Middle frontal gyrus (tissue), 1 donor: ENCODE results near the gene MRM1.

Source experiments
- DNase-seq: peaks from one replicate; pipeline ENCODE4 v3.0.0-alpha.2; 2015; ENCODE audit warnings: low spot score; ENCODE audit errors: extremely low spot score

The MRM1 gene

GRCh38 chr17:36601303-36602029, at the start of gene MRM1:
MRM1 (plus strand) TSS chr17:36601583; CDS start chr17:36601811, 228 bp downstream.
- peak; percentile 90 for DNase-seq

DNA sequence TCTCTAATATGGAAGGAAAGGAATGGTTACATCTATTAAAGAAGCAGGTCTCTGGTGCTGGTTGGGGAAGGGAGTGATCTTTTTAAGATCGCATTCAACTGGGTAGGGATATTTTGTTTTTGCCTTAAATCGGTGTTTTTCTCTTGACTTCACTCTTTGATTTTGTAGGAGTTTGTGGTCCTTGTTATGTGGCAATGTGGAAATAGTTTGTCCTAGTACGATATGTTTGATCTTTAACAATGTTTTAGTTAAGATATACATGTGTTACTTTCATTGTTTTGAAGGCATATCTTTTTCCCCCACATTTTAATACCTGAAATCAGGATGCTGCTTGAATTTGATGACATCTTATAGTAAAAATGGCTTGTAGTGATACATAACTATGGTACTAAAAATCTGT, 47.9 kb upstream of the MRM1 start:
- DNase-seq = no peak

- no peak for DNase-seq
Measured at GRCh38 chr17:36566081-36566480, 35.3 kb upstream of the MRM1 start.

DNA sequence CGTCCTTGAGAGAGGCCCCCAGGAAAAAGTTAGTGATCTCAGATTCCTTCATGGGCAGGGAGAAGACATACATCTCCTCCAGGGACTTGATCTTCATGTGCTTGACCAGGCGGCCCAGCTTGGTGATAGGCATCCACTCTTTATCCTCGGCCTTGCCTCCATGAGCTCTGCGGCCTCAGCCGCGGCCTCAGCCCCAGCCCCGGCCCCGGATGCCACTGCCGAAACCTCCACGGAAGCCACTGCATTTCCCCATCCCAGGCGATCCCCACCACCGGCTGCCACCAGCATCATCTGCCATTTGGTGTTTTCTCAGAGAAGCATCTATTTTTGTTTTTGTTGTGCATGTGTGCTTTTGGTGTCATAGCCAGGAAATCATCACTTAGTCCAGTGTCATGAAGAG, 26.4 kb upstream of the MRM1 start:
- no peak for DNase-seq

GRCh38 chr17:36576793-36577192, 24.6 kb upstream of the MRM1 start:
- DNase-seq = no peak

DNA sequence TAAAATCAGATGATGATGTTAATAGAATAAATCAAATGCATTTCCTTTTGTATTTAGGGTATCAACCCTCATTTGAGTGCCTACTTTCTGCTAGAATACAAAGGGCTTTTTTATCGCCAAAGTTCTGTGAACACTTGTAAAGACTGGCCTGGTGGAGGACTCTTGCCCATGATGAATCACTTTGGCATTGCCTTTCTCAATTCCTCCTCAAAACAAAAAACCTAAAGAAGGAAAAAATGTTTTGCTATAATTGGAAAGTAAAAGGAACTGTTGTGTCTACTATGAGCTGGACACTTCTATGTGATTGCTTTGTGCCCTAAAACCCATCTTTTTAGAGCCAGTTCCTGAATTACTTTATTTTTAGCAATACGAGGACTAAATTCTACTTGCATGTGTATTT, 22.7 kb upstream of the MRM1 start:
- DNase-seq = no peak

DNA sequence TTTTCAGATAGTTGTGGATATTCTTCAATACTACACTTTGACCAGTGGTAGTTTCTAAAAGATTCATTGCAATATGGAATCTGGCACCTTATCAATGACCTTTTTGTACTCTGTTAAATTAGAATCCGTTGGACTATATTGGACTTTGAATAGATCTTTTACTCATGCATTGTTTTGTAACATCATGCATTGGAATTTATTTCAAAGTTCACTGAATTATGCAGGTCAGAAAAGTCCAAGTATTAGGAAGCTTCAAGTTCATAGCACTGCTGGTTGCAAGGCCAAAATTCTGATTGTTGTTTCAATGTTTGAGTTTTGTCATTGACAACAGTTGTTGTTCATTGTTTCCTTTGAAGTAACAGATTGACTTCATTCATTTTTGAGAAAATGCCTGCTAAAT, 17.6 kb upstream of the MRM1 start:
- no peak for DNase-seq

DNA sequence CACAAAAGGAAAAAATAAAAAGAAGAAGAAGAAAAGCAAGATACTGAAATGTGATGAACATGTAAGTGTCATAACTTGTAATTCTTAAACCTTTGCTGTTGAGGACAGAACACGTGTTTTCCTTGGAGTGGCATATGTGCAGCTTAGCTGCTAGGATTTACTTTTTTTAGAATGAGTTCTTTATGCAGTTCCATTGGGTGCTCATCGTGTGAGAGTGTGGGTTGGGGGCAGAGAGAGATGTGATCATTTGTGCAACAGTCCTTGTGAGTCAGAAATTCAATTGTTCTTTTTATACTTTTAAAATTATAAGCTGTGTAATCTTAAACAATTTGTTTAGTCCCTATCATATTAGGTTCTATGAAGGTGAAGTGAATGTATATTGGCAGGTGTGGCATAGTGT, 15.2 kb upstream of the MRM1 start:
- no peak for DNase-seq

DNA sequence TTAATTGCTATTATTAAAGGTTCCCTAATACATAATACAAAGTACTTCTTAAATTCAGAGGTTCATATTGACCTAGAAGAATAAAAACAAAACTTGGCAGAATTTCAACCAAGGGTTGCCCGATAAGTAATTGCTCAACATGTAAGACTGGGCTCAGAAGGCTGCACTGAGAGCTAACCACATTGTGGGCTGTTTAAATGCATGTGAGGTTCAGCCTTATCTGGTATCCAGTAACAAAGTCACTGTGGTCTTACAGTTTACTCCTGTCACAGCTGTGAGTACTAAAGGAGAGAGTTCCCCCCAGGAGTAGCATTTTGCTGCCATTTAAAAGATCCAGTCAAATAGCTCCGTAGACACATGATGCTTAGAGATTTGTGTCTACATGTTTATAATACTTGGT, 11.3 kb upstream of the MRM1 start:
- no peak for DNase-seq

- DNase-seq = peak; percentile 58
Measured at GRCh38 chr17:36591434-36592315, 9.7 kb upstream of the MRM1 start, which contains the start of gene DHRS11. DHRS11 (plus strand) TSS chr17:36591879; CDS start chr17:36592010, 131 bp downstream.

- no peak for DNase-seq
Measured at GRCh38 chr17:36592316-36592715, 9.1 kb upstream of the MRM1 start.

GRCh38 chr17:36592716-36593321, 8.6 kb upstream of the MRM1 start:
- DNase-seq = no peak

DNA sequence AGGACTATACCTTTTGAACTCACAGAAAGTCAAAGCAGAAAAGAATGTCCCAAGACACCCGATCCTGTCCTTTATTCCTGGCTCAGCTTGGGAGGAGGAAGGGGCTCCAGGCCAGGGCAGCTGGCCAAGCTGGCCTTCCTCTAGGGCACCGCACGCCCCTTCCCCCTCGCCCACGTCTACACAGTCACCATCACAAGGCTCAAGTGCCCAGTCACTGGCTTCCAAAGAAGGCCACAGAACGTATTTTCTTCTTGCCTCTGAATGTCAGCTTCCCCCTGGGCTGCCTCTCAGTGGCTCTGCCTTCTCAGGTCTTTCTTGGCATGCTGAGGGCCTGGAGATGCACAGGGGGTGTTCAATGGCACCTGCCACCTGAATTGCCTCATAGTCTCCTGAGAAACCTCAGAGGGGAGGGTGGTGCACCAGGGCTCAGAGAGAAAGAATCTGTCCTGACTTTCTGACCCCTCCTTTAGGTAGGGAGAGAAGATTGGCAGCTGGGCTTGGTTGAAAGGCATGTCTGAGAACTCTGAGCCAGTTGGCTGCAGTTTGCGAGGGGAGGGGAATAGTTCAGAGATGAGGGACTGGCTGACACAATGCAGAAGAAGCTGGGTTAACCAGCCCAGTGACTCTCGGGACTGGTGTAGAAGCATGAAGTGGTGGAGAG, 7.6 kb upstream of the MRM1 start:
- no peak for DNase-seq

- DNase-seq = no peak
Measured at GRCh38 chr17:36594626-36595401, 6.6 kb upstream of the MRM1 start.

GRCh38 chr17:36597226-36597625, 4.2 kb upstream of the MRM1 start:
- no peak for DNase-seq

DNA sequence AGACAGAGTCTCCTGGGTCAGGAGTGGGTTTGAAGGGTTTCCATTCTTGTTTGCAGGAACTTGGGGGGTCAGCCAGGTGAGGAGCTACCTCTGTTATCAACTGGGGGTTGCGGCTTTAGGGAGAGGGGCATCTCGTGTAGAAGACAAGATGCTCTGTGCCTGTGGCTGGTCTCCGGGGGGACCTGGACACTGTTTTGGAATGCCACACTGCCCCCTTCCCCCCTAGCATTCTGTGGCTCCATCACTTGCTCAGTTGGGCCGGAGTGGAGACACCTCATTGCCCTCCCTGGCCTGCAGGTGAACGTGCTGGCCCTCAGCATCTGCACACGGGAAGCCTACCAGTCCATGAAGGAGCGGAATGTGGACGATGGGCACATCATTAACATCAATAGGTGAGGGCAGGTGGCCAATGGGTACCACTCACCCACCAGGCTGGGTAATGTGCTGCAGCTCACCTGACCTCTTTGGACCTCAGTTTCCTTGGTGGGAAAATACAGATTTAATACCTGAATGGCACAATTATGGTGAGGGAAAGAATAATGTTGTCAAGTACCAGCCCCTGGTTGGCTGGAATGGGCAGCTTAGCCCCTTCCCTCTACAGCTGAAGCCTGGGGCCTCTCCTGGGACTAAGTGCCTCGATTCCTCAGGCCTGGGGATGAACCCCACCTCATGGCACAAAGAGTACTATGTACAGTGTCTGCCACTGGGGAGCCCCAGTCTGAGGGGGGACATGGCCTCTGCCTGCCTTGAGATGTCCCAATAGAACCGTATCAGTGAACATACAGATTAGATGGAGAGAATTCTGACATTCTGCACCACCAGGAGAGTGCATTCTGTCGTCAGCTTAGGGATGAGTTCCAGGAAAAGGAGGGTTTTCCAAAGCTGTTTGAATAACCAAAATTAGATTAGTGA, 3.3 kb upstream of the MRM1 start:
- no peak for DNase-seq

DNA sequence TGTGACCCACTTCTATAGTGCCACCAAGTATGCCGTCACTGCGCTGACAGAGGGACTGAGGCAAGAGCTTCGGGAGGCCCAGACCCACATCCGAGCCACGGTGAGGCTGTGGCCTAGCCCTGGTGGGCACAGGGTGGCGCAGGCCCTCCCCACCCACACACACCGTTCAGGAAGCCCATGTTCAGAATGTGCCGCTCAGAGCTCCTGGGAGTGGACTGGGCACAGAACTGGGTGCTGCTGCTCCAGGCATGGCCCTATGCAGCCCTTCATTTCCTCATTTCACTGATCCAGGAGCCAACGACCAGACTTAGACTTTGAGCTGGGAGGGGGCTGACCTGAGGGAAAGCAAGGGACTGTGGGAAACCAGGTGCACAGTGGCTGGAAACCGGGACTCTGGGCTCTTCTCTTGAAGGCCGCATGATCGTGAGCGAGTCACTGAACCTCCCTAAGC, 2.4 kb upstream of the MRM1 start:
- no peak for DNase-seq

- DNase-seq = no peak
Measured at GRCh38 chr17:36599546-36600250, 1.7 kb upstream of the MRM1 start.

GRCh38 chr17:36600465-36600864, 918 bp upstream of the MRM1 start:
- no peak for DNase-seq
